NK-92 treated with Interleukin-12 subunit alpha and Interleukin-12 subunit beta, amount 100 ng/mL, for 24 hours (cell line): Measurements from ENCODE around the gene DLG1.
"Not testable (repeated sequence)": the region's sequence is repeated elsewhere in the genome, so short reads cannot be mapped to it uniquely, and the experiment has no call there.

Experiments
- DNase-seq: peaks from one replicate; lab custom pipeline; 2025; lab: John Stamatoyannopoulos, UW

DLG1 gene

DNA sequence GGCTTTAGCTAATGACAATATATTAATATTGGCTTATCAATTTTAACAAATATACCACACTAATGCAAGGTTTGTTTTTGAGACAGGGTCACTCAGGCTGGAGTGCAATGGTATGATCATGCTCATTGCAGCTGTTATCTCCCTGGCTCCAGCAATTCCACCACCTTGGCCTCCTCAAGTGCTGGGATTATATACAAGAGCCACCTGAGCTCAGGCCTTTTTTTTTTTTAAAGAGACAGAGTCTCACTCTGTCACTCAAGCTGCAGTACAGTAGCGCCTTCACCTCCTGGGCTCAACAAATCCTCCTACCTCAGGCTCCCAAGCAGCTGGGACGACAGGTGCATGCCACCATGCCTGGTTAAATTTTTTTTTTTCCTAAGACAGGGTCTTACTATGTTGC lies 11.7 kb downstream of the DLG1 start:
- no peak for DNase-seq

GRCh38 chr3:197285557-197285956 lies 12.9 kb downstream of the DLG1 start:
- DNase-seq = no peak

DNA sequence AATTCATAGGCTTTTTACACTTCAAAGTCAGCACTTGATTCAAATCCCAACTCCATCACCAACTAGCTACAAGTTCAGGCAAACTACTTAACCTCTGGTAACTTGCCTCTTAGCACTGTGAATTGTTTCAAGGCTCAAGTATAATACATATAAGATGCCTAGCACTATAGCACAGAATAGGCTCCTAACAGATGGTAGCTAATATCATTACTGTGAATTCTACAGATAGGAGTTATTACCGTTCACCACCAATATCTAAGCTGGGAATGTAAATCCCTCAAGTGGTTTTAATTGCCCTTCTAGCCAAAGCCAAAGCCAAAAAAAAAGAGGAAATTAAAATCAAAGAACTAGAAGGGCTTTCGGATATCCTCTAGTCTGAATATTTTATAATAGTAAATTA lies 15.4 kb downstream of the DLG1 start:
- DNase-seq = no peak

DNA sequence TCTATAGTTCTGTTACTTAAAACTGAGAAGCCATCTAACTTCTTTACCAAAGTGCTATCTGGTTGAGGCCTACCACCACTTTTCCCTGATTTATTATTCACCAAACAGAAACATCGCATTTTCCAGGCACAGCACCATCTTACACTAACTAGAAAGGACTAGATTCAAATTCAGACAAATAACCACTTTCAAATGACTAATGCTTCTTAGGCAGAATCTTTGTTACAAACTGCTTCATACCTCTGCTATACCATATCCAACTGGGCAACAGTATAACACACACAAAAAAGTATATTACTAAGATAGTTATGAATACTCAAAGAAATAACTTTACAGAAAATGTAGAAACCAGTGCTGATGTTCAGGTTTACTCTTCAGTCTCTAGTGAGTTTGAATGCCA lies 16.6 kb downstream of the DLG1 start:
- no peak for DNase-seq

GRCh38 chr3:197280156-197280555 lies 18.3 kb downstream of the DLG1 start:
- DNase-seq = no peak

GRCh38 chr3:197278933-197279332 lies 19.5 kb downstream of the DLG1 start:
- no peak for DNase-seq

- DNase-seq = not testable (repeated sequence)
Measured at GRCh38 chr3:197276808-197277207, 21.6 kb downstream of the DLG1 start.

DNA sequence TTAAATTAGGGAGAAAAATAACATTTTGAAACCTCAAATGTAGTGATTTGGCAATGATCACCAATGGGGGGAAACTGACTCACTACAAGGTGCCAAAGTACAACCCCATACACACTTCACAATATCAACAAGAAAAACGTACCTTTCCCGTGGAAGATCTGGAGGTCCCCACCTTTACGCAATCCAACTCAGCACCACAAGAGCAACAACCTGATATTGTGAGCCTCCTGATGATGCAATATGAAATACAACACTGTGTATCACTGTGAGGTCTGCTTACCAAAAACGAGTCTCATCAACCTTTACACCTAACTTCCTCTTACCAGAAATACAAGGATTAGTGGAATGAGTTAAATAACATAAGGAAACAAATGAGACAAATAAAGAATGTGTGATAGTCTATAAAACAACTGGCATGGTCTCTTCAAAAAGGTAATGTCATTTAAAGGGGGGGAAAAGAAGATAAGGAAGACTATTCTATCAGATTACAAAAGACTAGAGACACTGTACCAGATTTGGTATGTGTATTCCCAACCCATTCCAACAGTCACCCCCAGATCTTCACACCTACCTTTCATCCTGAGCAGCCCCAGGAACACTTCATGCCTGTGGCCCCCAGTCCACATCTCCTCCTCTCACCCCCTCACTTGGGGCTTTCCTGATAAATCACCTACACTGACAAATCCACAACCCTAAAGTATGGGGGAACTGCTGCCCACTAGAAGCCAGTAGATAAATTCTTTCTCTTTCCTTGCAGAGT lies 27.7 kb downstream of the DLG1 start:
- DNase-seq = no peak

DNA sequence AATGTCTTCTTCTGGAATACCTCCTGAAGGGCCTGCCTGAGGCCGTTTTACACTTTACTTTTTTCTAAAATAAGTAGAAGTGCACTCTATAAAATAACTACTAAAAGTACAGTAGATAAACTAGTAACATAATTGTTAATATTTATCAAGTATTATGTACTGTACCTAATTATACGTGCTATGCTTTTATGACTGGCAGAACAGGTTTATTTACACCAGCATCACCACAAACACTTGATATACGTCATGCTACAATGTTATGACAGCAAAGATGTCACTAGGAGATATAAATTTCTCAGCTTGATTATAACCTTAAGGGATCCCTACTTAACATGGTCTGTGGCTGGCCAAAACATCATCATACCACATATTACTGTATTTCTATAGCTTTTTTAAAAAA lies 29.4 kb downstream of the DLG1 start:
- no peak for DNase-seq

GRCh38 chr3:197268294-197268693 lies 30.1 kb downstream of the DLG1 start:
- DNase-seq = no peak

GRCh38 chr3:197266331-197266730 lies 32.1 kb downstream of the DLG1 start:
- DNase-seq = no peak

- DNase-seq = no peak
Measured at GRCh38 chr3:197262709-197263108, 35.7 kb downstream of the DLG1 start.

DNA sequence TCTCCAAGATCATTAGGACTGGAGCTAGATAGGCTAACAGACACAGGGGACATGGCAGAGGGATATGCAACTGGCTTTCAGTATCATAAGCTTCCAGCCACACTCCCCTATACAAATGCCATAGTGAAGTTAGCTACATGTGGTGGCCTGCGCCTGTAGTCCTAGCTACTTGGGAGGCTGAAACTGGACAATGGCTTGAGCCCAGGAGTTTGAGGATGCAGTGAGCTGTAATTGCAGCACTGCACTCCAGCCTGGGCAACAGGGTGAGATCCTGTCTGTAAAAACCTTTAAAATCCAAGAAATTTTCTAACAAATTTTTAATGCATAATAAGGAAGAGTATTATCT lies 37.3 kb downstream of the DLG1 start:
- DNase-seq = no peak

GRCh38 chr3:197260491-197261163 lies 37.8 kb downstream of the DLG1 start:
- no peak for DNase-seq

- no peak for DNase-seq
Measured at GRCh38 chr3:197259096-197259495, 39.3 kb downstream of the DLG1 start.

DNA sequence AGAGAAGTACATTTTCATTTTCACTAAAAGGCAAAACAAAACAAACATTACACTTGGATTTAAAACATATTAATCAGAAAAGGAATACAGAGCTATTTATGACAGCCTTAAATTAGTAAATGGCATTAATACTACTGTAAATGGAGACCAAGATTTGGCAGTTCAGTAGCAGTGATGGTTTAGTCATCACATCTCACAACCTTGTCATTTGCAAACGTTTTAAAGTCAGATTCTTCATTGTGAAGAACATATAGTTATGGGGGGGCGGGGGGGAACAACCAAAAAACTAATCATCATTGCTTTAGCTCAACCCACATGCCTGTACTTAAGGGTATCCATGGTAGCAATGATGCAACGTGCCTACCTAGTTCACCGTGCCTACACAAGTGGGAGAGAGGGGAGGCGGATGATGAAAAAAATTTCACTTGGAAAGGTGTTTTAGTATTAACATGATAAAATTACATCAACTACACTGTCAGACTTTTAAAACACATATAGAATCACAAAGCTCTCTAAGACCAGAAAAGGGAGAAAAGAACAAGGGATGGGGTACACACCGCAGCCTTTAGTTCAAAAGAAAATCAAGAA lies 40.1 kb downstream of the DLG1 start:
- no peak for DNase-seq

DNA sequence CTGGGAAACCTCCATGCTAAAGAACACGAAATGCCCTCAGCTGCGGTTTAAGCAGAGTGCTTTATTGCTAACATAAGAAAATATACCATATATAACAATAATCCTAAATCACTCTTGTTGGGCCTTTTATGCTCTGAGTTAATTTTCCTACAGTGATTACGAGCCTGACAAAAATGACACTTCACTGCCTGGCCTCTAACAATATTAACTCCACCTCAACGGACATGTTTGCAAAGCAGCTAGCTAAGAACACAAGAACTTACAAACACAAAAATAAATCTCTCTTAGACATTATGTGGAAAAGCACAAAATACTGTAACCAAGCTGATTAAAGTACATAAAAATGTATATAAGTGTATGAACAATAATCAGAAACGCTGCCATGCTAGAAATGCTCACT lies 40.7 kb downstream of the DLG1 start:
- DNase-seq = no peak

GRCh38 chr3:197256836-197257444 lies 41.5 kb downstream of the DLG1 start:
- DNase-seq = no peak

DNA sequence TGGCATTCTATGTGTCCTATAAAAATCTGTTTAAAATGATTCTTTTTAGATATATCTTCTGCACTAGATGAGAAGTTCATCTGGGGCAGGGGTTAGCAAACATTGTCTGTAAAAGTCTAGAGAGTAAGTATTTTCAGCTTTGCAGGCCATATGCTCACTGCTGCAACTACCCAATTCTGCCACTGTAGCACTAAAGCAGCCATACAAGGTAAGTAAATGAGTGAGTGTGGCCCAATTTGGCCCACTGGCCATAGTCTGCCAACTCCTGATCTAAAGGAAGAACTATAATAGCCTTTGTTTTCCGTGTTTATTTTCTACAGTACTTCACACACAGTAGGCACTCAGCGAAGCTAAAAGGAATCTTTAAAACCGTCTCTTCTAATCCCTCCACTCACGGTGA lies 42.3 kb downstream of the DLG1 start:
- DNase-seq = no peak

DNA sequence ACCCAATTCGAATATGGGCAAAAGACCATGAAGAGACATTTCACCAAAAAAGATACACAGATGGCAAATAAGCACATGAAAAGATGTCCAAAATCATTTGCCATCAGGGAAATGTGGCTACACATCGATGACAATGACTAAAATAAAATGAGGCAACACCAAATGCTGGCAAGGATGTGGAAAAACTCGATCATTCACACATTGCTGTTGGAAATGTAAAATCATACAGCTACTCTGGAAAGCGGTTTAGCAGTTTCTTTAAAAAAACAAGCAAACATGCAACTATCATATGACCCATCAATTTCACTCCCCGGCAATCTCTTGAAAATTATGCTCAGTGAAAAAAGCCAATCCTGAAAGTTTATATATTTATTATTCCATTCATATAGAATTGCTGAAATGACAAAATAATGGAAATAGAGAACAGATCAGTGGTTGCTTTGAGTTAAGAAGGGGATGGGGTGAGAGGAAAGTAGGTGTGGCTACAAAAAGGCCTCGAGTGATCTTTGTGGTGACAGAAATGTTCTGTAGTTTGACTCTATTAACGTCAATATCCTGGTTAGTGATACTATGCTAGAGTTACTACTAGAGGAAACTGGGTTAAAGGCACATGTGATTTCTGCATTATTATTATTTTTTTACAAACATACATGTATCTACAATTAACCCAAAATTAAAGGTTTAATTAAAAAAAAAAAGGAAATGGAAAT lies 45.0 kb downstream of the DLG1 start:
- no peak for DNase-seq

- no peak for DNase-seq
Measured at GRCh38 chr3:197249542-197249941, 48.9 kb downstream of the DLG1 start.

DNA sequence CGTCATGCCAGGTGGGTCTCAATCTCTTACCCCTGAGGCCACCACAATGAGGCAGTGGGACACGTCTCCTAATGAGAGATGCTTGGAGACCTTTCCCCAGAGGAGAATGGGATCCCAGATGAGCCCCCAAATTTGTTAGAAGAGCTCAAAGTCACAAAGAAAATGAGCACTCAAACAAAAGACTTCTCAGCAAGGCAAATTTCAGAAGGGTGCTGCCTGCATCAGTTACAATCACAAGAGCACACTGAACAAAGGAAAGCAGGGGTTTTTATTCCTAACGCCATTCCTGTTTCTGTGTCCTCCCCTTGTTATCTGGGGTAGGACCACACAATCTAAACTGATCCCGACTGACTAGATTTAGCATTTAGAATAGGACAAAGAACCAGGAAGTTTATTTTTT lies 50.1 kb downstream of the DLG1 start:
- DNase-seq = no peak

GRCh38 chr3:197244751-197245150 lies 53.7 kb downstream of the DLG1 start:
- DNase-seq = no peak
